GM19372 (cell line): ENCODE data around the gene PRIMA1.

Source experiments
- ATAC-seq: cut with Tn5 transposase; IDR thresholded peaks from one replicate; pipeline ENCODE4 v1.9.1; 2021; ENCODE audit warnings: mild to moderate bottlenecking, low read depth, moderate library complexity; ENCODE audit not compliant: unreplicated experiment

Gene PRIMA1

GRCh38 chr14:93734086-93734822 lies 54.0 kb downstream of the PRIMA1 start:
- ATAC-seq: no peak

- no peak for ATAC-seq
Measured at GRCh38 chr14:93733631-93734030, 54.7 kb downstream of the PRIMA1 start.

GRCh38 chr14:93733231-93733630 lies 55.1 kb downstream of the PRIMA1 start:
- no peak for ATAC-seq

- ATAC-seq: no peak
Measured at GRCh38 chr14:93732524-93732923, 55.8 kb downstream of the PRIMA1 start.

GRCh38 chr14:93731753-93732152 lies 56.5 kb downstream of the PRIMA1 start:
- ATAC-seq: no peak

- no peak for ATAC-seq
Measured at GRCh38 chr14:93729993-93730392, 58.3 kb downstream of the PRIMA1 start.

GRCh38 chr14:93728651-93729016 lies 59.7 kb downstream of the PRIMA1 start:
- no peak for ATAC-seq

GRCh38 chr14:93727917-93728650 lies 60.2 kb downstream of the PRIMA1 start:
- no peak for ATAC-seq

GRCh38 chr14:93727039-93727740 lies 61.1 kb downstream of the PRIMA1 start:
- ATAC-seq: no peak

GRCh38 chr14:93725993-93726392 lies 62.3 kb downstream of the PRIMA1 start:
- no peak for ATAC-seq

GRCh38 chr14:93725002-93725582 lies 63.2 kb downstream of the PRIMA1 start:
- ATAC-seq: no peak

GRCh38 chr14:93723001-93723400 lies 65.3 kb downstream of the PRIMA1 start:
- no peak for ATAC-seq

- no peak for ATAC-seq
Measured at GRCh38 chr14:93720981-93721483, 67.3 kb downstream of the PRIMA1 start.

GRCh38 chr14:93720076-93720815 lies 68.0 kb downstream of the PRIMA1 start:
- ATAC-seq: no peak

- no peak for ATAC-seq
Measured at GRCh38 chr14:93719256-93719655, 69.0 kb downstream of the PRIMA1 start.

GRCh38 chr14:93717668-93718320 lies 70.5 kb downstream of the PRIMA1 start:
- ATAC-seq: no peak

GRCh38 chr14:93716746-93717667 lies 71.3 kb downstream of the PRIMA1 start:
- no peak for ATAC-seq

GRCh38 chr14:93716002-93716745 lies 72.1 kb downstream of the PRIMA1 start:
- ATAC-seq: no peak
